ENCODE results near the gene UBR2. TPM values are rescaled to one million over a fixed set of nuclear protein-coding genes. Genes with fewer than 3 reads are reported as not detected.
"Not testable (repeated sequence)": the region's sequence is repeated elsewhere in the genome, so short reads cannot be mapped to it uniquely, and the experiment has no call there.

The UBR2 gene
- total RNA-seq, 2 experiments from 2014 or later = 27.4 to 27.7 TPM

GRCh38 chr6:42598300-42598699, 34.5 kb downstream of the UBR2 start:
- Histone ChIP-seq H3K4me1 (ENCODE audit: insufficient read depth, low read length) (no peaks in the 10 kb centered on the region), H3K27ac (ENCODE audit: low read depth in 1 of 2, low read length in 2 of 2) (no peak overlapping the region), H3K36me3 (ENCODE audit: insufficient read depth, low read length) (peaks cover 29% of the 10 kb centered on the region), H3K27me3 (ENCODE audit: control insufficient read depth in 1 of 2, insufficient read depth in 2 of 2, low read length in 2 of 2) (no peaks in the 10 kb centered on the region), H3K9me3 (ENCODE audit: control insufficient read depth in 1 of 2, insufficient read depth in 1 of 2, low read length in 2 of 2) (no peaks in the 10 kb centered on the region), H3K4me3 (ENCODE audit: low read length) (no peak overlapping the region)
- no peak for TF ChIP-seq CTCF (IDR thresholded peaks at IDR 0.05)
- no peak for DNase-seq
- H3K27ac Mint-ChIP-seq = no peak overlapping the region
- peaks cover 79% of the 10 kb centered on the region for H3K36me3 Mint-ChIP-seq (ENCODE audit: low read depth)
- CTCF ChIA-PET = no interaction called here
- intact Hi-C loops (cut with DNase I, micrococcal nuclease) = no loop called here
- no peaks in the 10 kb centered on the region for H3K27me3 Mint-ChIP-seq
- POLR2A ChIA-PET = no interaction called here
- H3K4me1 Mint-ChIP-seq (ENCODE audit: low read depth) = peaks cover 16% of the 10 kb centered on the region
- no peaks in the 10 kb centered on the region for H3K9me3 Mint-ChIP-seq
- no peak for ATAC-seq (ENCODE audit: poor library complexity)
- no peak overlapping the region for H3K4me3 Mint-ChIP-seq

GRCh38 chr6:42599558-42599957, 35.7 kb downstream of the UBR2 start:
- POLR2A ChIA-PET = no interaction called here
- Mint-ChIP-seq H3K27me3 (no peaks in the 10 kb centered on the region), H3K36me3 (ENCODE audit: low read depth) (peaks cover 77% of the 10 kb centered on the region), H3K27ac (no peak overlapping the region), H3K4me3 (no peak overlapping the region), H3K4me1 (ENCODE audit: low read depth) (peaks cover 24% of the 10 kb centered on the region), H3K9me3 (no peaks in the 10 kb centered on the region)
- intact Hi-C loops (cut with DNase I, micrococcal nuclease) = no loop called here
- no peak for TF ChIP-seq CTCF (IDR thresholded peaks at IDR 0.05)
- DNase-seq = no peak
- Histone ChIP-seq H3K4me1 (ENCODE audit: insufficient read depth, low read length) (no peaks in the 10 kb centered on the region), H3K27ac (ENCODE audit: low read depth in 1 of 2, low read length in 2 of 2) (no peak overlapping the region), H3K27me3 (ENCODE audit: control insufficient read depth in 1 of 2, insufficient read depth in 2 of 2, low read length in 2 of 2) (no peaks in the 10 kb centered on the region), H3K4me3 (ENCODE audit: low read length) (no peak overlapping the region), H3K36me3 (ENCODE audit: insufficient read depth, low read length) (peaks cover 28% of the 10 kb centered on the region), H3K9me3 (ENCODE audit: control insufficient read depth in 1 of 2, insufficient read depth in 1 of 2, low read length in 2 of 2) (no peaks in the 10 kb centered on the region)
- CTCF ChIA-PET = no interaction called here
- ATAC-seq (ENCODE audit: poor library complexity) = no peak

GRCh38 chr6:42604150-42604549, 40.3 kb downstream of the UBR2 start:
- Histone ChIP-seq H3K36me3 (ENCODE audit: insufficient read depth, low read length) (peaks cover 31% of the 10 kb centered on the region), H3K4me3 (ENCODE audit: low read length) (no peak overlapping the region), H3K27ac (ENCODE audit: low read depth in 1 of 2, low read length in 2 of 2) (no peak overlapping the region), H3K4me1 (ENCODE audit: insufficient read depth, low read length) (no peaks in the 10 kb centered on the region), H3K9me3 (ENCODE audit: control insufficient read depth in 1 of 2, insufficient read depth in 1 of 2, low read length in 2 of 2) (no peaks in the 10 kb centered on the region), H3K27me3 (ENCODE audit: control insufficient read depth in 1 of 2, insufficient read depth in 2 of 2, low read length in 2 of 2) (no peaks in the 10 kb centered on the region)
- no peak overlapping the region for H3K4me3 Mint-ChIP-seq
- TF ChIP-seq CTCF (IDR thresholded peaks at IDR 0.05) = no peak
- intact Hi-C loops (cut with DNase I, micrococcal nuclease) = no loop called here
- DNase-seq = no peak
- H3K27ac Mint-ChIP-seq = no peak overlapping the region
- no peak for ATAC-seq (ENCODE audit: poor library complexity)
- ChIA-PET CTCF (no interaction called here), POLR2A (interaction anchor here (0.6 kb wide), 1 partner anchor 32 kb away, joined by 4 read pairs; no protein-coding TSS in a partner anchor)
- H3K27me3 Mint-ChIP-seq = no peaks in the 10 kb centered on the region
- peaks cover 14% of the 10 kb centered on the region for H3K4me1 Mint-ChIP-seq (ENCODE audit: low read depth)
- no peaks in the 10 kb centered on the region for H3K9me3 Mint-ChIP-seq
- peaks cover 73% of the 10 kb centered on the region for H3K36me3 Mint-ChIP-seq (ENCODE audit: low read depth)

GRCh38 chr6:42604699-42605098, 40.9 kb downstream of the UBR2 start:
- H3K4me3 Mint-ChIP-seq; H3K27ac ChIP-seq (ENCODE audit: low read depth in 1 of 2, low read length in 2 of 2); H3K27me3 Mint-ChIP-seq; intact Hi-C loops (cut with DNase I, micrococcal nuclease); H3K27me3 ChIP-seq (ENCODE audit: control insufficient read depth in 1 of 2, insufficient read depth in 2 of 2, low read length in 2 of 2); DNase-seq; H3K4me1 ChIP-seq (ENCODE audit: insufficient read depth, low read length); CTCF ChIA-PET; H3K9me3 ChIP-seq (ENCODE audit: control insufficient read depth in 1 of 2, insufficient read depth in 1 of 2, low read length in 2 of 2); H3K4me3 ChIP-seq (ENCODE audit: low read length); H3K9me3 Mint-ChIP-seq; POLR2A ChIA-PET; ATAC-seq (ENCODE audit: poor library complexity): not testable (repeated sequence)
- peaks cover 14% of the 10 kb centered on the region for H3K4me1 Mint-ChIP-seq (ENCODE audit: low read depth)
- H3K36me3 ChIP-seq (ENCODE audit: insufficient read depth, low read length) = peaks cover 37% of the 10 kb centered on the region
- peak overlapping the region; percentile 18 for H3K27ac Mint-ChIP-seq
- peaks cover 71% of the 10 kb centered on the region for H3K36me3 Mint-ChIP-seq (ENCODE audit: low read depth)

Data from CD4-positive, alpha-beta T cell (primary cell).